H9 (cell line): ENCODE measurements around the gene TMEM129. TPM values are rescaled to one million over a fixed set of nuclear protein-coding genes. Genes with fewer than 3 reads are reported as not detected.

Experiments
- DNase-seq: peaks from one replicate; pipeline ENCODE4 v3.0.0-alpha.2; 2017
- H2AFZ ChIP-seq: one replicate; pipeline ENCODE4 v1.6.1; 2013; ENCODE audit warnings: mild to moderate bottlenecking, low read length, control low read depth, moderate library complexity
- H2AK5ac ChIP-seq: 2 replicates; pipeline ENCODE4 v1.6.1; 2013; ENCODE audit warnings: low read length, control low read depth, mixed read lengths; ENCODE audit not compliant: insufficient read length
- H2BK120ac ChIP-seq: one replicate; pipeline ENCODE4 v1.6.1; 2013; ENCODE audit warnings: low read depth, mild to moderate bottlenecking, low read length, control low read depth, inconsistent platforms; ENCODE audit not compliant: poor library complexity, severe bottlenecking
- H2BK12ac ChIP-seq: 2 replicates; pipeline ENCODE4 v1.6.1; 2013; ENCODE audit warnings: low read length, control low read depth, mixed read lengths, low read depth; ENCODE audit not compliant: insufficient read length
- H2BK15ac ChIP-seq: 2 replicates; pipeline ENCODE4 v1.6.1; 2013; ENCODE audit warnings: low read depth, low read length, control low read depth
- H2BK20ac ChIP-seq: one replicate; pipeline ENCODE4 v1.6.1; 2013; ENCODE audit warnings: low read depth, mild to moderate bottlenecking, low read length, control low read depth, inconsistent platforms; ENCODE audit not compliant: poor library complexity, severe bottlenecking
- H2BK5ac ChIP-seq: 2 replicates; pipeline ENCODE4 v1.6.1; 2013; ENCODE audit warnings: low read length, control low read depth, mixed read lengths; ENCODE audit not compliant: insufficient read length
- H3K14ac ChIP-seq: 2 replicates; pipeline ENCODE4 v1.6.1; 2013; ENCODE audit warnings: low read length, control low read depth; ENCODE audit not compliant: insufficient read depth
- H3K18ac ChIP-seq: 2 replicates; pipeline ENCODE4 v1.6.1; 2013; ENCODE audit warnings: low read depth, mild to moderate bottlenecking, mixed read lengths, low read length, control low read depth; ENCODE audit not compliant: insufficient read length
- H3K23ac ChIP-seq: 2 replicates; pipeline ENCODE4 v1.6.1; 2013; ENCODE audit warnings: low read length, control low read depth, mixed read lengths, low read depth; ENCODE audit not compliant: insufficient read length
- H3K23me2 ChIP-seq: 2 replicates; pipeline ENCODE4 v1.6.1; 2013; ENCODE audit warnings: low read depth, mild to moderate bottlenecking, mixed read lengths, low read length, control low read depth; ENCODE audit not compliant: insufficient read length, poor library complexity, severe bottlenecking
- H3K27ac ChIP-seq: 2 replicates; pipeline ENCODE4 v1.5.1; 2013; ENCODE audit warnings: low read length, control low read depth, mixed read lengths, low read depth; ENCODE audit not compliant: insufficient read length
- H3K27me3 ChIP-seq: 2 replicates; pipeline ENCODE4 v1.6.1; 2013; ENCODE audit warnings: low read length, control low read depth, inconsistent platforms; ENCODE audit not compliant: insufficient read depth
- H3K4ac ChIP-seq: 2 replicates; pipeline ENCODE4 v1.6.1; 2013; ENCODE audit warnings: low read depth, mild to moderate bottlenecking, control low read depth, inconsistent platforms, low read length, moderate library complexity
- H3K4me1 ChIP-seq: 2 replicates; pipeline ENCODE4 v1.6.1; 2013; ENCODE audit warnings: low read length, control low read depth, inconsistent platforms; ENCODE audit not compliant: insufficient read depth
- H3K4me2 ChIP-seq: 2 replicates; pipeline ENCODE4 v1.6.1; 2013; ENCODE audit warnings: low read length, control low read depth, mixed read lengths; ENCODE audit not compliant: insufficient read length, insufficient read depth
- H3K56ac ChIP-seq: 2 replicates; pipeline ENCODE4 v1.6.1; 2013; ENCODE audit warnings: low read depth, mild to moderate bottlenecking, mixed read lengths, low read length, control low read depth; ENCODE audit not compliant: insufficient read length
- H3K79me1 ChIP-seq: 2 replicates; pipeline ENCODE4 v1.6.1; 2013; ENCODE audit warnings: low read depth, mild to moderate bottlenecking, moderate library complexity, low read length, control low read depth, inconsistent platforms; ENCODE audit not compliant: insufficient read depth, poor library complexity, severe bottlenecking
- H3K79me2 ChIP-seq: 2 replicates; pipeline ENCODE4 v1.6.1; 2013; ENCODE audit warnings: low read length, control low read depth, inconsistent platforms; ENCODE audit not compliant: insufficient read depth
- H3K9ac ChIP-seq: 2 replicates; pipeline ENCODE4 v1.6.1; 2013; ENCODE audit warnings: low read length, control low read depth, mixed read lengths; ENCODE audit not compliant: insufficient read length; ENCODE audit errors: extremely low read depth
- H3K9me3 ChIP-seq: one replicate; pipeline ENCODE4 v1.6.1; 2013; ENCODE audit warnings: low read depth, low read length, inconsistent platforms; ENCODE audit not compliant: control insufficient read depth
- H3T11ph ChIP-seq: one replicate; pipeline ENCODE4 v1.6.1; 2013; ENCODE audit warnings: mild to moderate bottlenecking, low read length, control low read depth, inconsistent platforms
- H4K20me1 ChIP-seq: one replicate; pipeline ENCODE4 v1.6.1; 2013; ENCODE audit not compliant: control insufficient read depth, insufficient read length, insufficient read depth
- H4K5ac ChIP-seq: 2 replicates; pipeline ENCODE4 v1.6.1; 2013; ENCODE audit warnings: low read depth, mild to moderate bottlenecking, mixed read lengths, low read length, control low read depth; ENCODE audit not compliant: insufficient read length
- H4K8ac ChIP-seq: replicated peaks from 2 replicates; pipeline ENCODE4 v1.6.1; 2013; ENCODE audit warnings: low read length, control low read depth, mixed read lengths, low read depth; ENCODE audit not compliant: insufficient read length
- H4K91ac ChIP-seq: 2 replicates; pipeline ENCODE4 v1.6.1; 2013; ENCODE audit warnings: low read depth, mild to moderate bottlenecking, moderate library complexity, mixed read lengths, low read length, control low read depth; ENCODE audit not compliant: insufficient read length
- H3K27ac Mint-ChIP-seq, 3 experiments: 2 replicates in 2 of 3; 3 replicates in 1 of 3; pipeline ENCODE4 v1.8.0; 2020 to 2021; ENCODE audit warnings: mixed read lengths in 3 of 3, mild to moderate bottlenecking in 1 of 3, moderate library complexity in 1 of 3
- H3K27me3 Mint-ChIP-seq: 2 replicates; pipeline ENCODE4 v1.8.0; 2021; ENCODE audit warnings: low read depth, mild to moderate bottlenecking, moderate library complexity, mixed read lengths
- H3K36me3 Mint-ChIP-seq, 3 experiments: 2 replicates in 2 of 3; 3 replicates in 1 of 3; pipeline ENCODE4 v1.8.0; 2020 to 2021; ENCODE audit warnings: low read depth in 3 of 3, mixed read lengths in 3 of 3; ENCODE audit not compliant: insufficient read depth in 1 of 3
- H3K4me1 Mint-ChIP-seq, 2 experiments: 2 replicates each; pipeline ENCODE4 v1.8.0; 2020; ENCODE audit warnings: mixed read lengths in 2 of 2
- H3K4me3 Mint-ChIP-seq, 2 experiments: 2 replicates in 1 of 2; 3 replicates in 1 of 2; pipeline ENCODE4 v1.8.0; 2020 to 2021; ENCODE audit warnings: mild to moderate bottlenecking in 2 of 2, mixed read lengths in 2 of 2, moderate library complexity in 1 of 2
- H3K9me3 Mint-ChIP-seq, 2 experiments: 2 replicates in 1 of 2; 3 replicates in 1 of 2; pipeline ENCODE4 v1.8.0; 2020; ENCODE audit warnings: mild to moderate bottlenecking in 2 of 2, mixed read lengths in 2 of 2, moderate library complexity in 1 of 2
- CTCF ChIP-seq: fragments of 200-600 bp; sonication (generic); conservative IDR thresholded peaks from 3 replicates; pipeline ENCODE4 v1.8.0; 2021; ENCODE audit warnings: antibody characterized with exemption, mild to moderate bottlenecking
- WGBS: extraction: QIAGEN DNeasy Blood & Tissue Kit; methylation state at CpG from one replicate; pipeline ENCODE4 v1.1.7; 2013; ENCODE audit warnings: missing lambda C conversion rate, low lambda C conversion rate, mixed read lengths; ENCODE audit not compliant: insufficient read length; ENCODE audit errors: extremely low coverage; 5-methylcytosine and 5-hydroxymethylcytosine counted together
- total RNA-seq: library from RNA; stranded (reverse); gene quantifications from 2 replicates; pipeline ENCODE4 v1.2.1, GENCODE V29; 2021

TMEM129 gene
- total RNA-seq, 1 experiment from 2014 or later = 27.3 TPM

- peak; percentile 75 for DNase-seq
- Histone ChIP-seq H3K79me1 (no peaks in the 10 kb centered on the region), H3K4me1 (no peaks in the 10 kb centered on the region), H4K8ac (no peak overlapping the region), H3T11ph (no peak overlapping the region), H2BK15ac (no peak overlapping the region), H2BK20ac (no peak overlapping the region), H2BK12ac (no peak overlapping the region), H3K23ac (no peak overlapping the region), H3K79me2 (no peaks in the 10 kb centered on the region), H3K56ac (no peak overlapping the region), H3K9ac (no peak overlapping the region), H3K27me3 (no peaks in the 10 kb centered on the region), H3K4ac (no peak overlapping the region), H3K4me2 (no peak overlapping the region), H2AFZ (no peak overlapping the region), H4K91ac (no peak overlapping the region), H2AK5ac (no peak overlapping the region), H3K27ac (no peak overlapping the region), H2BK5ac (no peak overlapping the region), H2BK120ac (no peak overlapping the region), H3K18ac (no peak overlapping the region), H3K9me3 (no peaks in the 10 kb centered on the region), H4K20me1 (peaks cover 2% of the 10 kb centered on the region), H3K23me2 (no peaks in the 10 kb centered on the region), H3K14ac (no peak overlapping the region), H4K5ac (no peak overlapping the region)
- Mint-ChIP-seq H3K27ac (no peak overlapping the region; a peak in 1 of 7 replicates), H3K27me3 (no peaks in the 10 kb centered on the region), H3K4me3 (no peak overlapping the region), H3K4me1 (no peaks in the 10 kb centered on the region), H3K36me3 (peaks cover 32 to 77% (median 54%) of the 10 kb centered on the region in 3 experiments; a peak in 6 of 7 replicates), H3K9me3 (no peaks in the 10 kb centered on the region)
- TF ChIP-seq CTCF = peak; percentile 97
- WGBS = no CpG with 5 or more reads among the region's 7 CpGs
Measured at GRCh38 chr4:1693131-1693896, 27.8 kb downstream of the TMEM129 start.
